A549 (cell line): ENCODE measurements around the gene TBC1D25. TPM values are rescaled to one million over a fixed set of nuclear protein-coding genes. Genes with fewer than 3 reads are reported as not detected.
A peak's percentile ranks its signal among the peaks of the same experiment; 100 is the strongest.

Experiments
- ATOH8 ChIP-seq: fragments of 250-450 bp; sonication (Bioruptor Pico); IDR thresholded peaks from 2 replicates; pipeline ENCODE4 v1.5.0; 2020; ENCODE audit warnings: low read depth, mild to moderate bottlenecking, moderate library complexity
- BCL3 ChIP-seq: fragments of >200 bp; sonication (Bioruptor Twin); formaldehyde crosslinking; IDR thresholded peaks from 3 replicates; pipeline ENCODE4 v1.6.1; 2016
- BHLHE40 ChIP-seq: IDR thresholded peaks from 2 replicates; pipeline ENCODE4 v1.6.1; 2012; ENCODE audit warnings: low read depth, low read length, inconsistent platforms
- CBX8 ChIP-seq: fragments of 200-600 bp; sonication (generic); IDR thresholded peaks from 2 replicates; pipeline ENCODE4 v1.6.1; 2016
- CEBPB ChIP-seq, 2 experiments: fragments of >200 bp in 1 of 2; sonication (Bioruptor Twin) in 1 of 2; formaldehyde crosslinking in 1 of 2; IDR thresholded peaks; 2 replicates each; pipeline ENCODE4 v1.6.1; 2012 to 2016
- CTCF ChIP-seq: fragments of >200 bp; sonication (Bioruptor Twin); formaldehyde crosslinking; IDR thresholded peaks from 3 replicates; pipeline ENCODE4 v1.5.1; 2016
- E2F6 ChIP-seq: IDR thresholded peaks from 2 replicates; pipeline ENCODE4 v1.6.1; 2012; ENCODE audit warnings: low read depth, borderline replicate concordance
- EHMT2 ChIP-seq: fragments of 200-600 bp; sonication (generic); IDR thresholded peaks from 2 replicates; pipeline ENCODE4 v1.6.1; 2016; ENCODE audit warnings: antibody characterized with exemption, low read depth, mild to moderate bottlenecking, moderate library complexity
- ELK1 ChIP-seq: fragments of 150-350 bp; IDR thresholded peaks from 2 replicates; pipeline ENCODE4 v1.6.1; 2014; ENCODE audit warnings: low read depth, mild to moderate bottlenecking, low read length
- ESRRA ChIP-seq: fragments of 150-350 bp; IDR thresholded peaks from 2 replicates; pipeline ENCODE4 v1.6.1; 2014; ENCODE audit warnings: mild to moderate bottlenecking, low read length, borderline replicate concordance
- FOSL2 ChIP-seq, 2 experiments: fragments of 450-650 bp in 1 of 2; fragments of >200 bp in 1 of 2; sonication (Bioruptor Twin) in 1 of 2; formaldehyde crosslinking; IDR thresholded peaks; 2 replicates each; pipeline versions ENCODE4 v1.5.0 to v1.6.1; 2016 to 2020; ENCODE audit warnings: mild to moderate bottlenecking in 1 of 2, moderate library complexity in 1 of 2
- HEYL ChIP-seq: fragments of 250-450 bp; sonication (Bioruptor Pico); IDR thresholded peaks from 2 replicates; pipeline ENCODE4 v1.8.0; 2021; ENCODE audit warnings: mild to moderate bottlenecking, moderate library complexity
- HMGXB4 ChIP-seq: fragments of 250-450 bp; sonication (Bioruptor Pico); IDR thresholded peaks from 2 replicates; pipeline ENCODE4 v1.5.0; 2021; ENCODE audit warnings: mild to moderate bottlenecking, moderate library complexity, borderline replicate concordance
- HOXB13 ChIP-seq: fragments of 250-450 bp; sonication (Bioruptor Pico); IDR thresholded peaks from 2 replicates; pipeline ENCODE4 v1.5.0; 2020; ENCODE audit warnings: low read depth, mild to moderate bottlenecking, moderate library complexity
- KDM1A ChIP-seq: fragments of 200-600 bp; sonication (generic); IDR thresholded peaks from 2 replicates; pipeline ENCODE4 v1.6.1; 2016; ENCODE audit warnings: low read depth, mild to moderate bottlenecking
- MAZ ChIP-seq: fragments of 150-350 bp; IDR thresholded peaks from 2 replicates; pipeline ENCODE4 v1.6.1; 2014; ENCODE audit warnings: antibody characterized with exemption, low read depth, low read length, borderline replicate concordance
- NFE2L2 ChIP-seq: fragments of 150-350 bp; conservative IDR thresholded peaks from 2 replicates; pipeline ENCODE4 v1.6.1; 2014; ENCODE audit warnings: low read length
- PBX3 ChIP-seq: IDR thresholded peaks from 2 replicates; pipeline ENCODE4 v1.6.1; 2012
- PHF8 ChIP-seq: fragments of 200-600 bp; sonication (generic); IDR thresholded peaks from 2 replicates; pipeline ENCODE4 v1.6.1; 2016; ENCODE audit warnings: low read depth, mild to moderate bottlenecking, antibody characterized with exemption, moderate library complexity, borderline replicate concordance
- POLR2A ChIP-seq: IDR thresholded peaks from 2 replicates; pipeline ENCODE4 v1.6.1; 2012; ENCODE audit warnings: mild to moderate bottlenecking, low read length
- POLR2AphosphoS2 ChIP-seq: conservative IDR thresholded peaks from 2 replicates; pipeline ENCODE4 v1.6.1; 2012; ENCODE audit warnings: low read length, improper control_type of control experiment, inconsistent platforms
- RAD21 ChIP-seq, 2 experiments: fragments of >200 bp in 1 of 2; sonication (Bioruptor Twin) in 1 of 2; formaldehyde crosslinking in 1 of 2; IDR thresholded peaks in 1 of 2; conservative IDR thresholded peaks in 1 of 2; 2 replicates in 1 of 2; 3 replicates in 1 of 2; pipeline ENCODE4 v1.6.1; 2012 to 2018; ENCODE audit warnings: inconsistent platforms in 1 of 2
- RFX5 ChIP-seq: fragments of 450-650 bp; IDR thresholded peaks from 2 replicates; pipeline ENCODE4 v1.7.1; 2014; ENCODE audit warnings: antibody characterized with exemption, mild to moderate bottlenecking, moderate library complexity
- TP53 ChIP-seq: fragments of 250-450 bp; sonication (Bioruptor Pico); IDR thresholded peaks from 2 replicates; pipeline ENCODE4 v1.5.0; 2021; ENCODE audit warnings: mild to moderate bottlenecking, moderate library complexity
- ZC3H11A ChIP-seq: fragments of 450-650 bp; IDR thresholded peaks from 2 replicates; pipeline ENCODE4 v1.6.1; 2014; ENCODE audit warnings: antibody characterized with exemption, mild to moderate bottlenecking
- ZNF302 ChIP-seq: fragments of 250-450 bp; sonication (Bioruptor Pico); IDR thresholded peaks from 2 replicates; pipeline ENCODE4 v1.9.0; 2021; ENCODE audit warnings: inconsistent platforms, mild to moderate bottlenecking, moderate library complexity
- ZSCAN20 ChIP-seq: fragments of 250-450 bp; sonication (Bioruptor Pico); IDR thresholded peaks from 2 replicates; pipeline ENCODE4 v1.8.0; 2022; ENCODE audit warnings: mild to moderate bottlenecking, moderate library complexity
- polyA plus RNA-seq, 4 experiments: library from polyadenylated mRNA; depleted of rRNA in 3 of 4; stranded (reverse); fragments of >200 nt; fragmentation: RNase III in 1 of 4; extraction: RNeasy Plus Mini Kit Qiagen cat#74134 plus additional on column Dnase treatment in 1 of 4; gene quantifications; 2 replicates in 3 of 4; 3 replicates in 1 of 4; pipeline ENCODE4 v1.2.3, GENCODE V29; 2011 to 2017

TBC1D25 gene
- polyA plus RNA-seq, 2 of the 4 experiments (the other 2 are of a cell fraction): 8.6 to 13.0 TPM

GRCh38 chrX:48574270-48575266, 35.1 kb downstream of the TBC1D25 start, which contains the start of gene RBM3 (continued):
- TF ChIP-seq POLR2AphosphoS2 (0 out of 2 replicates have a peak, but pooled peaks have one; percentile 46), MAZ (no peak), ZC3H11A (no peak), RAD21 (conservative IDR thresholded peaks at IDR 0.05 in 1 of 2, IDR thresholded peaks at IDR 0.05 in 1 of 2) (no peak), CTCF (peak; percentile 28; the same call in 2 of the 3 replicates), ESRRA (no peak), HOXB13 (CRISPR knock-in tag) (peak; percentile 87), ZSCAN20 (CRISPR knock-in tag) (no peak), KDM1A (no peak), HEYL (CRISPR knock-in tag) (no peak), PHF8 (peak; percentile 73), ATOH8 (CRISPR knock-in tag) (no peak), ZNF302 (CRISPR knock-in tag) (no peak), NFE2L2 (no peak), FOSL2 (IDR thresholded peaks at IDR 0.05) (no peak), FOSL2 (CRISPR knock-in tag; IDR thresholded peaks at IDR 0.05) (no peak), E2F6 (peak; percentile 32; the same call in 1 of the 2 replicates), RFX5 (no peak), POLR2A (peak; percentile 43), EHMT2 (no peak), HMGXB4 (CRISPR knock-in tag) (0 out of 2 replicates have a peak, but pooled peaks have one; percentile 42), CBX8 (no peak), ELK1 (no peak), BHLHE40 (no peak), CEBPB (IDR thresholded peaks at IDR 0.05) (no peak), BCL3 (peak; percentile 81; the same call in 1 of the 3 replicates), TP53 (CRISPR knock-in tag) (peak; percentile 85; the same call in 1 of the 2 replicates), PBX3 (no peak)
